H4 (cell line): ENCODE results near the gene DAG1. TPM values are rescaled to one million over a fixed set of nuclear protein-coding genes. Genes with fewer than 3 reads are reported as not detected.
A peak's percentile ranks its signal among the peaks of the same experiment; 100 is the strongest.
"Not testable (repeated sequence)": the region's sequence is repeated elsewhere in the genome, so short reads cannot be mapped to it uniquely, and the experiment has no call there.

Experiments used
- DNase-seq: peaks from one replicate; pipeline ENCODE4 v3.0.0-alpha.2; 2015; ENCODE audit warnings: low spot score
- total RNA-seq: library from RNA; depleted of rRNA; stranded (reverse); fragments of >200 nt; shearing (Covaris generic); gene quantifications from 2 replicates; pipeline ENCODE4 v1.2.3, GENCODE V29; 2014

The DAG1 gene
- total RNA-seq, 1 experiment from 2014 or later, result 30.8 TPM

DNA sequence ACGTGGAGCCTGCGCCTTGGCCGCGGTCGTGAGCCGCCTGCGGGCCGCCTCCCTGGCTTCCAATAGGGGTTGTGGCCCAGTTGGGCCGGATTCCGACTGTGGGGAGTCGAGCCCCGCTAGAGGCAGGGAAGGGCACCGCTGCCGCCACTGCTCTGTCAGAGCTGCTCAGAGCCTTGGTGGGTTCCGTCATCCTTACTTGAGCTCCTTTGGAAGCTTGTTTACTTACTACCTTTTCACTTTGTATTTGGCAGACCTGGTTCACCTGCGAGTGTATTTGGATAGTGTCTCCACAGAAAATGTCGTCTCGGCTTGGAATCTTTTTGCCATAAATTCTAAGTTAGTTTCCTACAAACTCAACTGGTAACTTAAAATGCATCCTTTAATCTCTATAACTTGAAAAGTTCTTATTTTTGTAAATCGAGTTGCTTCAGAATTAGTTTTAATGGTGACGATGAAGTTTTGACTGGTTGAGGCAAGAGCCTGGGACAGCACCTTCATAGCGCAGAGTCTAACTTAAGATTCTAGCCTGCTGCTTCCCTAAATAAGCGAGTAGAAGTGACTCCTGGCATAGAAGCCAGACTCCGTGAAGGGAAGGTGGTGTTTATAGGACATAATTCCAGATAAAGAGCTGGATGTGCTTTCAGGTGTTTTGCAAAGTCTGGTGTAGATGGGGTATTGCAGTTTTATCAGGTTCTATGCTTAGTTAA, 800 bp downstream of the DAG1 start:
- DNase-seq, result no peak

DNA sequence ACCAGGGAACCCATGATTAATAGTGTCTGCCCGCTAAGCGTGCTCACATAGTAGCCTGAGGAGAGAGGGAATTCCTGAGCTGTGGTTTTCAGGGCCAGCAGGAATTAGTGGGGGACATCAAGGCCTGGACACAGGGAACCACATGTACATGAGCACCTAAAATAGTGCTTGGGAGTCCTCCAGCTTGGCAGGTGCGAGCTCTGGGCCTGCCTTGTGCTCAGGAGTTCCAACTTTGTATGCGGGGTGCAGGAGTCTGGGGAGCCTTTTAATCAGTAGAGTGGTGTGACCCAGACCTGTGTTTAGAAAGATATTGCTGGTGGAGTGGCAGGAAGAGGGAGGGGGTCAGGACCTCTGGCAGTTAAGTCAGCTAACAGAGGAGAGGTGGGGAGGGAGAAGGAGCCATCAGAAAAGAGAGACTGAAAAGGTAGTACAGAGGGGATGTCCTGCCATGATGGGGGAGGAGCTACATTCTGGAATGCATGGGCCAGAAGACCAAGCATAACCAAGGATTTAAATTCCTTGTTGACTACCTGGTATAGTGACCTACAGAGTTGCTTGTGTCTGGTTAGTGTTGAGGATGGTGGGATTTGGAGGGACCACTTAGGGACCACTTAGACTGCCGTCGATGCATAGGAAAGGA, 1.9 kb downstream of the DAG1 start:
- no peak for DNase-seq

DNA sequence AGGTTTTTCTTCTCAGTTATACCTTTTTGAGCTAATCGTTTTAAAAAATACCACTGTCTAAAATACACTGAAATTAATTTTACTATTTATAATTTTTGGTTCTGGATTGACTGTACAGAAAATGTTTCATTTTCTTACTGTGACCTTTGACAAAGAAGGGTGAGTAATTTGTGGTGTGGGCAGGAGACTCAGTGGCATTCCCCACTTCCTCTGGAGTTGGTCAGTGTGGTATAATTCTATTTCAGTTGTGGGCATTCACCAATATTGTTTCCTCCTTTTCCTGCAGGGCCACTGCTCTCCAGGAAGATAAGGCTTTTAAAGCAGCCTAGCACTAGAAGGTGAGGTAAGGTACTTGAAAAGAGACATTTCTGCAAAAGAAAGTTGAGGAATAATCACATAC, 6.5 kb downstream of the DAG1 start:
- no peak for DNase-seq

DNA sequence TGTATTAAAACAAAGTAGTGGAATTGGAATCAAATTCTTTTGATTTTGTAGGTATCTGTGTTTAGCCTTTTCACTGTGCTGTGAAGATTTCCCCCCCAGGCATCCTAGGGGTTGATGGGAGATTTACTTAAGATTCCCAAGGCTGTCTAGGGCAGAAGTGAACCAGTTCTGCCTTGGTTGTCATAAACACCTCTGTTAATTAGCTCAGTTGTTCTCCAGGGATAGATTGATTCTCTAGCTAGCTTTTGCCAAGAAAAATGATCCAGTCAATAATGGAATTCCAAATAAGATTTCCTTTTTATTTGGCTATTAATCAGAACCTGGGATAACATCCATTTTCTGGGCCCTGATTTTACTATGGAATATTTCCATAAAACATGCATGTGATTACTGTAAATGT, 12.7 kb downstream of the DAG1 start:
- DNase-seq, result no peak

DNA sequence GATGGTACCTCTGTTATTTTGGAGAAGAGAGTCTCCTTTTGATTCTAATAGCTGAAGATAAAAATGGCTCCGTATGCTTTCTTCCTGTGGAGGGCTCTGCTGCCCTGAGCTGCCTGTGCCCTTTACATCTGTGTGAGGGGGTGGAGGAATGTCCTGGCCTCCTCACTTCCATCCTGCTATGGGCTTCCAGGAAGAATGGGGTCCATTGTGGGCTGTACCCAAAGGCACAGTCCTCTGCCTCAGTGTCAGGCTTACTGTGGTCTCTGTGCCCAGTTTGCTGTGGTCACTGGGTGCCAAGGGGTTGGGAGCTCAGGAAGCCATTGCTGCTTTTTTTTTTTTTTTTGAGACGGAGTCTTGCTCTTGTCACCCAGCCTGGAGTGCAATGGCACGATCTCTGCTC, 14.4 kb downstream of the DAG1 start:
- no peak for DNase-seq

DNA sequence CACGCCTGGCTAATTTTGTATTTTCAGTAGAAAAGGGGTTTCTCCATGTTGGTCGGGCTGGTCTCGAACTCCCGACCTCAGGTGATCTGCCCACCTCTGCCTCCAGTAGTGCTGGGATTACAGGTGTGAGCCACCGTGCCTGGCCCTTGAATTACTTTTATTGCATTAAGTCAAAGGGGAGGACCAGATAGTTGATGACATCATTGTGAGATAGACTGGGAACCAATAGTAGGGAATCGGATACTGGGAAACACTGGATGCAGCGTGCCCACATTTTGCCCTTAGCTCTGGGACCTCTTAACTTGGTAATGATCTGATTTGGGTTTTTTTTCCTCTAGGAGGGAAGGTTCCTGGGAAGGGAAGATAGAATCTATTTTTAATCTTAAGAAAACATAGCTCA, 19.2 kb downstream of the DAG1 start:
- DNase-seq, result no peak

GRCh38 chr3:49492969-49493368, 22.9 kb downstream of the DAG1 start:
- DNase-seq, result no peak

GRCh38 chr3:49493901-49494300, 23.8 kb downstream of the DAG1 start:
- no peak for DNase-seq

GRCh38 chr3:49495023-49495422, 25.0 kb downstream of the DAG1 start:
- no peak for DNase-seq

- DNase-seq, result not testable (repeated sequence)
Observed at GRCh38 chr3:49496845-49497244, 26.8 kb downstream of the DAG1 start.

DNA sequence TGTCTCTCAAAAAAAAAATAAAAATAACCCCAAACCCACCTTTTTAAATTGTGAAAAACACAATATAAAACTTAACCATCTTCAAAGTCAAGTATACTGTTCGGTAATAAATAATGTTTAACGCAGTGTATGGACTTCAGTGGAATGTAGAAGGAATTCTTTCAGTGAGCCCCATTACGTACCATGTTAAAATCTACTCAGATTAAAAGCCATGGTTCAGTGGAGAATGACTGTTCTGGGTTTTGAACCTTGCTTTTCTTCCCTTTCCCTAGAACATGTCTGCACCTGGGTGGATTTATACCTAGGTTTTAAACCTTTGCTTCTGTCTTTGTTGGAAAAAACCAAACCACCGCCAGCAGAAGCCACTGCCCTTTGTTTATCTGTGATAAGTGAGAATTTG, 27.5 kb downstream of the DAG1 start:
- DNase-seq, result no peak

GRCh38 chr3:49498239-49498638, 28.2 kb downstream of the DAG1 start:
- DNase-seq, result no peak

GRCh38 chr3:49498648-49499047, 28.6 kb downstream of the DAG1 start:
- DNase-seq, result no peak

DNA sequence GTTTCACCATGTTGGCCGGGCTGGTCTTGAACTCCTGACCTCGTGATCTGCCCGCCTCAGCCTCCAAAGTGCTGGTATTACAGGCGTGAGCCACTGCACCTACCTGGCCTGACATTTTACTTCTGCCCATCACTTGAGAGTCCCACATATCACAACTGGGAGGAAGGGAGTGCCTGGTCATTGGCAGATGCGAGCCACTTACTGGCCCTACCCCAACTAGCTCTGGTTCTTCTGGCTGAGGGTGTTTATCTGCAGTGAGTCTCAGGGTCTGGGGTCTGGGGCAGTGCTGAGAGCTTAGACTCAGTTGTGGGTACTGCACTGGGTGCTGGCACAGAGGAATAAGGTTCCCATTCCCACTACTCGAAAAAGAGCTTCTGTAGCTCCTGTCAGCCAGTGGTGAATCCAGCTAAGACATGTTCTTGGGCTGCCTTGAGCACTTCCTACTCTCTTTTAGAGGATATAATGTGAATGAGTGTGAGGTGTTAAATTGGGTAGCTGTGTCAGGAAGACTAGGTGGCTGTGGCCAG, 30.2 kb downstream of the DAG1 start:
- no peak for DNase-seq

DNA sequence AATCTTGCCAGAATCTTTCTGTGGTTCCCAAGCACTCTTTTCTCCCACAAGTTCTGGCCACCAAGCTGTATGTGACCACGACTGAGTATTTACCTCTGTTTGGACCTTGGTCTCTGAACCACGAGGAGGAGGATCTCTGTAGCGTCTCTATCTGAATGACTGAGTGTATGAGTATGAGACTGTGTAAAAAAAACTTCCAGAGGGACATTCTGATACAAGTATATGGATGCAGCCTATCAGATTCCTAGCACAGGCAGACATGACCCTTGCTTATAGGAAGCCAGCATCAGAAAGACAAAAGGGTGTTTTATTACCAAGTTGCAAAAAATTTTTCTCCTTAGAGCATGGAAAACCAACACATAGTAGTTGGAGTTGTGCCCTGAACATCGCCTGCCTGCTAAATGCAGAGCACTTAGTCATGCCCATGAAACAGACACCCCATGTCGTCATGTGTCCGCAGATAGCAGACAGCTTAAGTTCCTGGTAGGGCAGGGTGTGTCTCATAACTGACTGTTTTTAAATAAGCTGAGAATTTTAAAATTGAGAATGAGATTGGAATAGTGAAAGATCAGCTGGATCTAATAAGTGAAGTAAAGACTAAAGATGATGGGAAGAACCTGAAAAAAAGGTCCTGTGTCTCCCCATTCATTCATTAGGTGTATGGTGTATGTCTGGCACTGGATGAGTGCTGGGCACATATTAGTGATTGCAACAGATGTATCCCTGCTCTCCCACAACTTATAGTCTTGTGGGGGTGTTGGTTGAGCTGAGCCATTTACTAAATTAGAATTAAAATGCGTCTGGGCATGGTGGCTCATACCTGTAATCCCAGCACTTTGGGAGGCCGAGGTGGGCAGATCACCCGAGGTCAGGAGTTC, 30.9 kb downstream of the DAG1 start:
- DNase-seq, result peak; percentile 87

GRCh38 chr3:49501842-49502241, 31.8 kb downstream of the DAG1 start:
- DNase-seq, result no peak

GRCh38 chr3:49506906-49507305, 36.8 kb downstream of the DAG1 start:
- DNase-seq, result no peak

DNA sequence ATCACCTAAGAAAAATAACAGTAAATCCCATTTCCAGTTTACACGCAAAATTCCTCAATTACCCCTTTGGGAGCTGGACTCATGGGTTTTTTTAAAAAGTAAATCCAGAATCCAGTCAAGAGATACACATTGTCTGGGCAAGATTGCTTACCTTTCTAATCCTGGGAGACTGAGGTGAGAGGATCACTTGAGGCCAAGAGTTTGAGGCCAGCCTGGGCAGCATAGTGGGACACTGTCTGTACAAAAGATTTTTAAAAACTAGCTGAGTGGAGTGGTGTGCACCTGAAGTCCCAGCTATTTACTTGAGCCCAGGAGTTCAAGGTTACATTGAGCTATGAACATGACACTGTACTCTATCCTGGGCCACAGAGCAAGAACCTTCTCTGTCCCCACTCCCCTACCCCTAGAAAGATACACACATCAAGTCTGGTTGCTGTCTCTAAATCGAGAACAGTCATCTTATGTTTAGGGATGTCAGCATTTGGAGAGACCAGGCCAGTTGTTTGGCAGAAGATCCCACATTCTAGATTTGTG, 39.0 kb downstream of the DAG1 start:
- no peak for DNase-seq

DNA sequence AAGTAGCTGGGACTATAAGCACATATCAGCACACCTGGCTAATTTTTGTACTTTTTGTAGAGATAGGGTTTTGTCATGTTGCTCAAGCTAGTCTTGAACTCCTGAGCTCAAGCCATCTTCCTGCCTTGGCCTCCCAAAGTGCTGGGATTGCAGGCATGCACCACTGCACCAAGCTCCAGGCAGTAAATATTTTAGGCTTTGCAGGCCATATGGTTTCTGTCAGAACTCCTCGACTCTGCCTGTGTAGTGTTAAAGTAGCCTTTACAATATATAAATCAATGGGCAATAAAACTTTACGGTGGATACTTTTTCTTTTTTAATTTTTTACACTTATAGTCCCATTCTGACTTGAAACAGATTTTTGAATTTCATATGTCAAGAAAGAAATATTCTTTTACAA, 41.6 kb downstream of the DAG1 start:
- DNase-seq, result no peak

DNA sequence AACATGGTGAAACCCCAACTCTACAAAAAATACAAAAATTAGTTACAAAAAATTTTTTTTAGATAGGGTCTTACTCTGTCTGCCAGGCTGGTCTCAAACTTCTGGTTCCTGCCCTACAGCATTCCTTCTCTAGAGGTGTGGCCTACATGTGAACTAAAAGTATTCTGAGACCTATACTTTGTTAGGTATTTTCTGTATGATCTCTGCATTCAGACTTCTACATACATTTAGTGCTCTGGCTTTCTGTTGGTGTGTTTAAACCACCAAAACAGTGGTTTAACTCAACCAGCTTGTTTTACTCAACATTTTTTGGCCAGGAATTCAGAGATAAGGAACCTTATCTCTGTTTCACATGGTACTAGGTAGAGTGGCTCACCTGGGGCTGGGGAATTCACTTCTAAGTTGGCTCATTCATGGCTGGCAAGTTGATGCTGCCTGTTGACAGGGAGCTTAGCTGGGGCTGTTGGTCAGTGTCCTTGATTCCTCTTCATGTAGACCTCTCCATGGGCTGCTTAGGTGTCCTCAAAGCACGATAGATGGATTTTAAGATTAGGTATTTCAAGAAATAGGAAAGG, 42.8 kb downstream of the DAG1 start:
- DNase-seq, result no peak

- DNase-seq, result no peak
Observed at GRCh38 chr3:49513494-49514124, 43.5 kb downstream of the DAG1 start.
